ENCODE results near the gene FGF14.

GRCh38 chr13:102359264-102359663 is 42.6 kb downstream of the FGF14 start:
- TF ChIP-seq CTCF (IDR thresholded peaks at IDR 0.05) (no peak), POLR2AphosphoS5 (IDR thresholded peaks at IDR 0.05) (no peak), EP300 (IDR thresholded peaks at IDR 0.05) (no peak), POLR2A (IDR thresholded peaks at IDR 0.05) (no peak)
